ENCODE results near the gene NLRP14. TPM values are rescaled to one million over a fixed set of nuclear protein-coding genes. Genes with fewer than 3 reads are reported as not detected.

NLRP14 gene
- total and polyA plus RNA-seq, 9 of the 15 experiments (the other 6 are each of a cell fraction or from before 2014, with no cell fraction given) = 0.27 to 1.2 (median 0.54) TPM

- TF ChIP-seq, protein P1, sequence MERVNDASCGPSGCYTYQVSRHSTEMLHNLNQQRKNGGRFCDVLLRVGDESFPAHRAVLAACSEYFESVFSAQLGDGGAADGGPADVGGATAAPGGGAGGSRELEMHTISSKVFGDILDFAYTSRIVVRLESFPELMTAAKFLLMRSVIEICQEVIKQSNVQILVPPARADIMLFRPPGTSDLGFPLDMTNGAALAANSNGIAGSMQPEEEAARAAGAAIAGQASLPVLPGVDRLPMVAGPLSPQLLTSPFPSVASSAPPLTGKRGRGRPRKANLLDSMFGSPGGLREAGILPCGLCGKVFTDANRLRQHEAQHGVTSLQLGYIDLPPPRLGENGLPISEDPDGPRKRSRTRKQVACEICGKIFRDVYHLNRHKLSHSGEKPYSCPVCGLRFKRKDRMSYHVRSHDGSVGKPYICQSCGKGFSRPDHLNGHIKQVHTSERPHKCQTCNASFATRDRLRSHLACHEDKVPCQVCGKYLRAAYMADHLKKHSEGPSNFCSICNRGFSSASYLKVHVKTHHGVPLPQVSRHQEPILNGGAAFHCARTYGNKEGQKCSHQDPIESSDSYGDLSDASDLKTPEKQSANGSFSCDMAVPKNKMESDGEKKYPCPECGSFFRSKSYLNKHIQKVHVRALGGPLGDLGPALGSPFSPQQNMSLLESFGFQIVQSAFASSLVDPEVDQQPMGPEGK (CRISPR knock-in tag; IDR thresholded peaks at IDR 0.05; ENCODE audit: borderline replicate concordance) = no peak
- TF ChIP-seq ZNF324 (CRISPR knock-in tag; IDR thresholded peaks at IDR 0.05) = no peak
- no peak for TF ChIP-seq RNF219 (CRISPR knock-in tag; IDR thresholded peaks at IDR 0.05)
- TF ChIP-seq, protein P2, sequence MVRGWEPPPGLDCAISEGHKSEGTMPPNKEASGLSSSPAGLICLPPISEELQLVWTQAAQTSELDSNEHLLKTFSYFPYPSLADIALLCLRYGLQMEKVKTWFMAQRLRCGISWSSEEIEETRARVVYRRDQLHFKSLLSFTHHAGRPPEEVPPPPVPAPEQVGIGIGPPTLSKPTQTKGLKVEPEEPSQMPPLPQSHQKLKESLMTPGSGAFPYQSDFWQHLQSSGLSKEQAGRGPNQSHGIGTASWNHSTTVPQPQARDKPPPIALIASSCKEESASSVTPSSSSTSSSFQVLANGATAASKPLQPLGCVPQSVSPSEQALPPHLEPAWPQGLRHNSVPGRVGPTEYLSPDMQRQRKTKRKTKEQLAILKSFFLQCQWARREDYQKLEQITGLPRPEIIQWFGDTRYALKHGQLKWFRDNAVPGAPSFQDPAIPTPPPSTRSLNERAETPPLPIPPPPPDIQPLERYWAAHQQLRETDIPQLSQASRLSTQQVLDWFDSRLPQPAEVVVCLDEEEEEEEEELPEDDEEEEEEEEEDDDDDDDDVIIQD (CRISPR knock-in tag; IDR thresholded peaks at IDR 0.05) = no peak
- no peak for TF ChIP-seq FOXM1 (IDR thresholded peaks at IDR 0.05; ENCODE audit: low read depth)
- no peak for TF ChIP-seq FOXM1 (CRISPR knock-in tag; IDR thresholded peaks at IDR 0.05; ENCODE audit: low read depth)
- TF ChIP-seq NFXL1 (CRISPR knock-in tag; IDR thresholded peaks at IDR 0.05) = no peak
- no peak for TF ChIP-seq ZBTB43 (CRISPR knock-in tag; IDR thresholded peaks at IDR 0.05)
- TF ChIP-seq TRIM28 (IDR thresholded peaks at IDR 0.05) = no peak
These were observed 27.5 kb upstream of the NLRP14 start (continued) for GRCh38 chr11:6992457-6993417.

Measured in K562 (cell line).